ENCODE measurements around the gene NUB1.

The NUB1 gene

DNA sequence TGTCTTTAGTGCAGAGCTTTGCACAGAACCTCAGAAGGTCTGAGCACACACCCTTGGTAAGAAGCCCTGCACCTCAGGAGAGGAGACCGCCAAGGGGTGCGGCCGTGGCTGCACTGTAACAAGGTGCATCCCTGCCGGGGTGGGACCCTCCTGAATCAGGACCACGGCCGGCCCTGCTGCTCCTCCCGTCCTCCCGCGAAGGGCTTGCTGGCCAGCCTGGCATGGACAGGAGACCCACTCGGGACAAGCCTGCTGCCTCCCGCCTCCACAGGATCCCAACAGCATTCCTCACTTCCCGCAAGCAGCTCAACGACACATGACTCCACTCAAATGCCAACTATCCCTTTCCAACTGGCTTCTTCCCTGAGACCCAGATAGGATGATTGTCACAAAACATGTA lies 55.4 kb downstream of the NUB1 start:
- H3K27ac ChIP-seq: no peak overlapping the region

DNA sequence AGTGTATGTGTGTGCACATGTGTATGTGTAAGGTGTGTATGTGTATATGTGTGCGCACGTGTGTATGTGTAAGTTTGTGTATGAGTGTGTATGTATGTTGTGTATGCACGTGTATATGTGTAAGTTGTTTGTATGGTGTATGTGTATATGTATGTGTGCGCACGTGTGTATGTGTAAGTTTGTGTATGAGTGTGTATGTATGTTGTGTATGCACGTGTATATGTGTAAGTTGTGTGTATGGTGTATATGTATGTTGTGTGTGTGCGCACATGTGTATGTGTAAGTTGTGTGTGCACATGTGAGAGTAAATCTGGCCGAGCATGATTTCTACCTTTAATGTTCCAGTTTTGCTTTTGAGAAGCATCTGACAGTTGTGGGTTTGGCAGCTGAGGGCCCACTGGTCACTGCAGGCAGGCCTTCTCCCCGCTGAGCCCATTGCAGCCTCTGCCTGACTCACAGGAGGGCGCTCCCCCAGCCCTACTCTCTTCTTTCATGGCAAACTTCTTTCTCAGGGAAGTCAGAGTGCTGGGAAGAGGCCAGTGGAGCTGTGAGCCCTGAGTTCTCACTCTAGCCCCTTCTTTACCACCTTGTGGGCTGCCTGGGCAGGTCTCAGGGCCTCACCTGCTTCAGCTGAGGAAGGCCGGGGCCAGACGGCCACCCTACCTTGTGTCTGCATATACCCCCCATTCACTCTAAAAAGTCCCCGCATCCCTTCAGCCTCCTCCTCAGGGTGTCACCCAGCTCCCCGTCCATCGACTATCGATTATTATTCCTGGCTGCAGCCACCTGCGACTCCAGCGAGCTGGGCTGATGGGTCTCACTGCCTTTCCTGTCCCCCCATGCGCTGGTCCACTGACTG lies 57.1 kb downstream of the NUB1 start:
- H3K27ac ChIP-seq: no peak overlapping the region
- TF ChIP-seq, protein P1, sequence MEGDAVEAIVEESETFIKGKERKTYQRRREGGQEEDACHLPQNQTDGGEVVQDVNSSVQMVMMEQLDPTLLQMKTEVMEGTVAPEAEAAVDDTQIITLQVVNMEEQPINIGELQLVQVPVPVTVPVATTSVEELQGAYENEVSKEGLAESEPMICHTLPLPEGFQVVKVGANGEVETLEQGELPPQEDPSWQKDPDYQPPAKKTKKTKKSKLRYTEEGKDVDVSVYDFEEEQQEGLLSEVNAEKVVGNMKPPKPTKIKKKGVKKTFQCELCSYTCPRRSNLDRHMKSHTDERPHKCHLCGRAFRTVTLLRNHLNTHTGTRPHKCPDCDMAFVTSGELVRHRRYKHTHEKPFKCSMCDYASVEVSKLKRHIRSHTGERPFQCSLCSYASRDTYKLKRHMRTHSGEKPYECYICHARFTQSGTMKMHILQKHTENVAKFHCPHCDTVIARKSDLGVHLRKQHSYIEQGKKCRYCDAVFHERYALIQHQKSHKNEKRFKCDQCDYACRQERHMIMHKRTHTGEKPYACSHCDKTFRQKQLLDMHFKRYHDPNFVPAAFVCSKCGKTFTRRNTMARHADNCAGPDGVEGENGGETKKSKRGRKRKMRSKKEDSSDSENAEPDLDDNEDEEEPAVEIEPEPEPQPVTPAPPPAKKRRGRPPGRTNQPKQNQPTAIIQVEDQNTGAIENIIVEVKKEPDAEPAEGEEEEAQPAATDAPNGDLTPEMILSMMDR (conservative IDR thresholded peaks at IDR 0.05): no peak

More for the DNA sequence above, 55.4 kb downstream of the NUB1 start:
- TF ChIP-seq, protein P1 (conservative IDR thresholded peaks at IDR 0.05): no peak

DNA sequence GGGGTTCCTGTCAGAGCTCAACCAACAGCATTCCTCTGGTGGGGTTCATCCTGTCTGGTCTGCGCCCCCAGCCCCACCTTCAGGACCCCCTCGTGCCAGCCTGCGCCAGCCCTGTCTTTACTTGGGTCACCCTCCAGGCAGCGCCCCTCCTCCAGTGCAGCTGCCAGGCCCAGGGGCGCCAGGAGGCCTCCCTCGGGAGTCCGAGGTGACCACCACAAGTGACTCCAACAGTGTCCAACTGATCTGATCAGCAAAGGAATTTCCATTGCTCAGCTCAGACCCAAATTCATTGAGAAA lies 57.6 kb downstream of the NUB1 start:
- TF ChIP-seq, protein P1 (conservative IDR thresholded peaks at IDR 0.05): no peak

DNA sequence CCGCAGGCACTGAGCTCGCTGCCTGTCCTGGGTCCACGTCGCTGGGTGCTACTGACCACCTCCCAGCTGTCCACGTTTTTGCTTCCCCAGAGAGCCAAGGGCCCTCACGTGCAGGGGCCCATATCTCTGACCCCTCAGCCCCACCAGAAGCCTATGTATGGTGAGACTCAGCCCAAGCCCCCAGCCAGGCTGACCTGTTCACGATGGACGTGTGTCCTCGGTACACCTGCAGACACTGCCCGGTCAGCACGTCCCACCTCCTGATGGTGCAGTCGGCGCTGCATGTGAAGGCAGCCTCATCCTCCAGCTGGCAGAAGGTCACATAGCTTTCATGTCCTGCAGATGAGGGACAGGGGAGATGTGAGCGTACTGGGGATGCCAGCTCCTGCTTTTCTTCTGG lies 58.3 kb downstream of the NUB1 start:
- TF ChIP-seq, protein P1 (conservative IDR thresholded peaks at IDR 0.05): no peak
- no peak overlapping the region for H3K27ac ChIP-seq

More for the DNA sequence above, 57.6 kb downstream of the NUB1 start:
- H3K27ac ChIP-seq: no peak overlapping the region

DNA sequence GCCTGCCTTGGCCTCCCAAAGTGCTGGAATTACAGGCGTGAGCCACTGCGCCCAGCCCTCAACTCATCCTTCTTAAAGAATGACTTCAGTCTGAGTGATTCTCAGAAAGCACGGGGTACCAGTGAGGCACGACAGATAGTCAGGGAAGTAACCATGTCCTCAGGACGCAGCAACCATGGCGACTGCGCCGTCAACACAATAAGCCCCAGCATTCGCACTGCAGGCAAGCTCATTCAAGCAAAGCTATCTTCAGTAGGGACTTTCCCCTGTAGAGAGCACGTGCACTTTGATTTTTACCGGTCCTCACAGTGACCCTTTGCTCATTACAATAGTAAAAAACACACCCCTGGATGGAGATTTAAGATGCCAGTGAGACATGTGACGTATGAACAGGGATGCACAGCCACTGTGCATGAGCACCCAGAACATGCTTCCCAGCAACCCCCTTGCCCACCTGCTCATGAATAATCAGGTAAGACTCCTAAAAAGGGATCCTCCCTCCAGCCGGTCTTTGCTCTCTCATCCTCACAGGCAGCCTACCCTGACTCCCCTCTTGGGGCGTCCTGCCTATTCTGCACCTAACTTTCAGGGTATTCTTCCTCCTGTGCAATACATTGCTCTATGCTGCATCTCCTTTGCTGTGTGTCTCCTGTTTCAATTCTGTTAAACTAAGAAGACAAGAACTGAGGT lies 59.2 kb downstream of the NUB1 start:
- TF ChIP-seq, protein P1 (conservative IDR thresholded peaks at IDR 0.05): no peak
- no peak overlapping the region for H3K27ac ChIP-seq

DNA sequence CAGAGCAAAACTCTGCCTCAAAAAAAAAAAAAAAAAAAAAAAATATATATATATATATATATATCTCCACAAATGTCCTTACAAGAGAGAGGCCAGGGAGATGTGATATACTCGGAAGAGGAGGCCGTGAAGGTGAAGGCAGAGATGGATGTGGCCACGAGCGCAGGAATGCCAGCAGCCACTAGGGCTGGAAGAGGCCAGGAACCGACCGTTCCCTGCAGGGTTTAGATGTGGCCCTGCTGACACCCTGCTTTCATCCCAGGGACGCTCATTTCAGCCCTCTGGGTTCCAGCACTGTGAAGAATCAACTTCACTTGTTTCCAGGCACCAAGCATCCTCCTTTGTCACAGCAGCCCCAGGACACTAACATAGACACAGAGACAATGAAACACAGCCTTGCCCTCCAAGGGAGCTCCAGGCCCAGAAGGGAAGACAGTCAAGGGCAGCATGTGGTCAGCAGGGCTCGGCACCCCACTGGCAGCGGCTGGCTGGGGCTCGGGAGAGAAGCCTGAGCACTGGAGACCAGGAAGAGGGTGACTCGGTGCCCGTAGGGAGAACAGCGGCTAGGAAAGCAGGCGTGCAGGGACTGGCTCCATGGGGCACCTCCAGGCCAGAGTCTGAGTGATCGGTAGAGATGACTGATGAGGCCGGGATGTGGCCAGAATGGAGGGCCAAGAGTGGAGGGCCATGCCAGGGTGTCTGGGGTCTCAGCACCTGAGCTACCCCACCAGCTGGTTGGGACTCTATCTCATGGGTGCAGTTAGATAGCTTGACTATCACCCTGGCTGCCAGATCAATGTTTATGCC lies 60.6 kb downstream of the NUB1 start:
- TF ChIP-seq, protein P1 (conservative IDR thresholded peaks at IDR 0.05): no peak

DNA sequence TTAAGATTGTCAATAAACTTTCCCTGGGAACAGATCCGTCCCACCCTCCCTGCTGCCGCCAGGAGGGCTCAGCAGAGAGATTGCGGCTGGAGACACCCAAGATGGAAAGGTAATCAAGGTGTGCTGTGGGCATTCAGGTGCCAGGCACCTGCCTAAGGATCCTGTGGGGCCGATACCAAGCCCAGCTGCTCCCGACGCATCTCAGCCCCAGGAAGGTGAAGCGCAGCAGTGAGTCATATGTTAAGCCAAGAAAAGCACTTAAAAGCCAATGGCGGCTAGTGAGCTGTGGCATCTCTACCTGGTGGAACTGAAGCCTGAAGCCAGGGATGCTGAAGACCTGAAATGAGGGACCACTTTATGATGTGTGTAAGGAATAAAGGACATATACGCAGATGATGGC lies 62.2 kb downstream of the NUB1 start:
- no peak overlapping the region for H3K27ac ChIP-seq
- TF ChIP-seq, protein P1 (conservative IDR thresholded peaks at IDR 0.05): no peak

More for the DNA sequence above, 60.6 kb downstream of the NUB1 start:
- H3K27ac ChIP-seq: no peak overlapping the region

Measured in VCaP (cell line).